ENCODE results near the gene MADD. TPM values are rescaled to one million over a fixed set of nuclear protein-coding genes. Genes with fewer than 3 reads are reported as not detected.

The MADD gene
- total and polyA plus RNA-seq, 2 donors (not counting 3 experiments of a cell fraction or from before 2014, with no cell fraction given): 35.3 to 36.8 TPM

GRCh38 chr11:47372422-47372821, 102.5 kb downstream of the MADD start:
- Histone ChIP-seq H2AFZ (ENCODE audit: low read depth, low read length) (no peak overlapping the region), H3K4me2 (ENCODE audit: insufficient read depth, low read length) (no peak overlapping the region), H4K20me1 (replicated peaks; ENCODE audit: control insufficient read depth, extremely low read depth, insufficient read depth, low read length) (no peaks in the 10 kb centered on the region), H3K27me3 (ENCODE audit: control insufficient read depth in 2 of 2, insufficient read depth in 2 of 2, low read length in 2 of 2) (peaks cover 2 to 4% of the 10 kb centered on the region in 2 experiments), H3K9me1 (replicated peaks; ENCODE audit: control insufficient read depth, extremely low read depth, insufficient read depth, low read length) (no peaks in the 10 kb centered on the region), H3K79me2 (ENCODE audit: control insufficient read depth, insufficient read depth, low read length) (no peaks in the 10 kb centered on the region), H3K36me3 (ENCODE audit: control insufficient read depth in 2 of 2, extremely low read depth in 1 of 2, insufficient read depth in 2 of 2, low read length in 2 of 2) (no peaks in the 10 kb centered on the region), H3K9ac (replicated peaks; ENCODE audit: extremely low read depth, insufficient read depth, low read length) (no peak overlapping the region), H3K4me1 (ENCODE audit: control insufficient read depth, extremely low read depth, insufficient read depth, low read length) (peaks cover 9% of the 10 kb centered on the region), H3K4me3 (replicated peaks in 1 of 3; ENCODE audit: insufficient read depth in 1 of 3, low read depth in 1 of 3, low read length in 3 of 3) (no peak overlapping the region), H3K9me3 (replicated peaks; ENCODE audit: control insufficient read depth, insufficient read depth, low read length) (no peaks in the 10 kb centered on the region), H3K27ac (ENCODE audit: insufficient read depth, low read depth, low read length) (no peak overlapping the region)
- DNase-seq (ENCODE audit: low read depth, low spot score): no peak
- no peak for FAIRE-seq
- dilution Hi-C loops (cut with MboI; ENCODE audit: extremely low pct_ligation_motif_present, low sequenced_read_pairs) (no loop called here), intact Hi-C loops (cut with micrococcal nuclease) (no loop called here)
- BruUV-seq (replicated peaks): no TSS peak
- no peak for TF ChIP-seq JUN (IDR thresholded peaks at IDR 0.05; ENCODE audit: borderline replicate concordance, insufficient read depth, insufficient read length, low read depth)
- TF ChIP-seq, protein P1, sequence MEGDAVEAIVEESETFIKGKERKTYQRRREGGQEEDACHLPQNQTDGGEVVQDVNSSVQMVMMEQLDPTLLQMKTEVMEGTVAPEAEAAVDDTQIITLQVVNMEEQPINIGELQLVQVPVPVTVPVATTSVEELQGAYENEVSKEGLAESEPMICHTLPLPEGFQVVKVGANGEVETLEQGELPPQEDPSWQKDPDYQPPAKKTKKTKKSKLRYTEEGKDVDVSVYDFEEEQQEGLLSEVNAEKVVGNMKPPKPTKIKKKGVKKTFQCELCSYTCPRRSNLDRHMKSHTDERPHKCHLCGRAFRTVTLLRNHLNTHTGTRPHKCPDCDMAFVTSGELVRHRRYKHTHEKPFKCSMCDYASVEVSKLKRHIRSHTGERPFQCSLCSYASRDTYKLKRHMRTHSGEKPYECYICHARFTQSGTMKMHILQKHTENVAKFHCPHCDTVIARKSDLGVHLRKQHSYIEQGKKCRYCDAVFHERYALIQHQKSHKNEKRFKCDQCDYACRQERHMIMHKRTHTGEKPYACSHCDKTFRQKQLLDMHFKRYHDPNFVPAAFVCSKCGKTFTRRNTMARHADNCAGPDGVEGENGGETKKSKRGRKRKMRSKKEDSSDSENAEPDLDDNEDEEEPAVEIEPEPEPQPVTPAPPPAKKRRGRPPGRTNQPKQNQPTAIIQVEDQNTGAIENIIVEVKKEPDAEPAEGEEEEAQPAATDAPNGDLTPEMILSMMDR (IDR thresholded peaks at IDR 0.05; ENCODE audit: extremely low read depth in 1 of 2, insufficient read depth in 1 of 2, low read depth in 1 of 2, low read length in 2 of 2): no peak
- TF ChIP-seq MYC (IDR thresholded peaks at IDR 0.05; ENCODE audit: low read depth, low read length): no peak
- no peak for TF ChIP-seq EZH2 (IDR thresholded peaks at IDR 0.05; ENCODE audit: borderline replicate concordance, low read depth, low read length, severe bottlenecking)
- no peak for TF ChIP-seq POLR2AphosphoS5 (IDR thresholded peaks at IDR 0.05; ENCODE audit: insufficient read depth, low read depth, low read length)
- TF ChIP-seq FOS (IDR thresholded peaks at IDR 0.05; ENCODE audit: borderline replicate concordance, insufficient read depth, low read length): no peak
- no peak for TF ChIP-seq POLR2A (IDR thresholded peaks at IDR 0.05; ENCODE audit: low read depth, low read length)
- TF ChIP-seq MAX (IDR thresholded peaks at IDR 0.05; ENCODE audit: insufficient read depth, insufficient read length): no peak
- TF ChIP-seq GATA2 (IDR thresholded peaks at IDR 0.05; ENCODE audit: insufficient read depth, insufficient read length, low read depth, low read length): no peak
- CTCF ChIA-PET: interaction anchor here (1.2 to 4.7 kb wide), 5 partner anchors 17 to 76 kb away, joined by 3 to 148 read pairs (median 74); partner anchors contain the start of gene SLC39A13
- POLR2A ChIA-PET: no interaction called here

Measured in endothelial cell of umbilical vein (primary cell).